GM19099 (cell line): ENCODE measurements around the gene GSTO2.

Source experiments
- POLR2A ChIP-seq: IDR thresholded peaks from 3 replicates; pipeline ENCODE4 v1.6.1; 2011; ENCODE audit warnings: low read depth; ENCODE audit not compliant: insufficient read length; ENCODE audit errors: extremely low read depth

GSTO2 gene

DNA sequence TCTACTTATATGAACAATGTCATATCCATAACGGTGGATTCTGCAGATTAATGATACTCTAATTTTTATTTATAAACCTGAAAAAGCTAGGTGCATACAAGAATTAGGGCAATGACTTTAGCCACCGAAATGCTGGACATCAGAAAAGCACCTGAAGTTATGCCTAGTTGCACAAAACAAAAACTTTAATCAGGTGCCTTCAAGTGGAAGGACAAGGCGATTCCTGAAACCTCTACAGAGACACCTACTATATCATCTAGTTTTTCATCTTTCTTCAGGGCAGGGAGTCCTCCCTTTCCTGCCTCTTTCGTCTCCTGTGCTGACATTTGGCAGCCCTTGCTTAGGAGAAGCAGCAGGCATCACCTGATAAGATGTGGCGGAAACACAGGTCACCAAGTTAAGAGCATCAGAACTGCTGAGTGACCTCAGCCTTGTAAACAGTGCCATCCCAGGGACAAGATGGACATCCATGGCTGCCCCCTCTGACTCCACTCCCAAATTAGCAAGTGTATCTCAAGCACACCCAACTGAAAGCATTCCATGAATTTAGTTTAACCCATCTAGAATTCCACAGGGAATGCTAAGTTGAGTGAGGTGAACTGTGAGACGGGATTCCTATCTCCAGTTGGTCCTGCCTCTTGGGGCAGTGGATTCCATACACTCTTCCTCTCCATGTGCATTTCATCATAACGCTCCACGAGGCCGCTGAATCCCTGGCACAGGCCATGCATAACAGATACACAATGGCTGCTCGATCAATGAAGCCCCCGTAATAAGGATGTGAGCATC is 63.5 kb downstream of the GSTO2 start:
- TF ChIP-seq POLR2A = no peak

GRCh38 chr10:104333032-104333727 is 64.2 kb downstream of the GSTO2 start:
- no peak for TF ChIP-seq POLR2A

DNA sequence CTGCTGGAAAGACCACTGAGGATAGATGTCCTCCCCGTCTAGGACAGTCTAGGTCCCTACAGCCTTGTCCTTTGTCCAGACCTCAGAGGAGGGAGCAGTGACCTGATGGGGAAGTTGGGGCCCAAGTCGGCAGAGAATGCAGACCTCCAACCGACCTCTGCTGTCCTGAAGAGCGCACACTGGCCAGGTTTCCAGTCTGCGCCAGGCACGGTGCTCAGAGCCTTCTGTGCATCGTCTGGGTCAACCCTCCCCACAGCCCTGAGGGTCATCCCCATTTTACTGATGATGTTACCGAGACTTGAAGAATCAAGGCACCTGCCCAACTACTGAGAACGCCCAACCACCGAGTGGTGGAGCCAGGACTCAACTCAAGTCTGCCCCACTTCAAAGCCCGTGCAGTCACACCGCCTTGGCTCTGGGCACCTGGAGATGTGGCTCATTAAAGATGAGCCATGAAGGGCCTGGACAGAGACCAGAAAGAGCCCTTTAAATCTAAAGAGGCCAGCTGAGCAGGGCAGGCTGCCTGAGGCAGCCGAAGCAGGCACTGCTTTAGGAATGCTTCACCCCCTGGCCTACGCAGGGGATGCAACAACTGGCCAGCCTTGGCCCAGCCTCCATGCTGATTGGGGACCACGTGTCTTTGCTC is 64.9 kb downstream of the GSTO2 start:
- TF ChIP-seq POLR2A = no peak

- no peak for TF ChIP-seq POLR2A
Observed at GRCh38 chr10:104334561-104334960, 65.6 kb downstream of the GSTO2 start.

DNA sequence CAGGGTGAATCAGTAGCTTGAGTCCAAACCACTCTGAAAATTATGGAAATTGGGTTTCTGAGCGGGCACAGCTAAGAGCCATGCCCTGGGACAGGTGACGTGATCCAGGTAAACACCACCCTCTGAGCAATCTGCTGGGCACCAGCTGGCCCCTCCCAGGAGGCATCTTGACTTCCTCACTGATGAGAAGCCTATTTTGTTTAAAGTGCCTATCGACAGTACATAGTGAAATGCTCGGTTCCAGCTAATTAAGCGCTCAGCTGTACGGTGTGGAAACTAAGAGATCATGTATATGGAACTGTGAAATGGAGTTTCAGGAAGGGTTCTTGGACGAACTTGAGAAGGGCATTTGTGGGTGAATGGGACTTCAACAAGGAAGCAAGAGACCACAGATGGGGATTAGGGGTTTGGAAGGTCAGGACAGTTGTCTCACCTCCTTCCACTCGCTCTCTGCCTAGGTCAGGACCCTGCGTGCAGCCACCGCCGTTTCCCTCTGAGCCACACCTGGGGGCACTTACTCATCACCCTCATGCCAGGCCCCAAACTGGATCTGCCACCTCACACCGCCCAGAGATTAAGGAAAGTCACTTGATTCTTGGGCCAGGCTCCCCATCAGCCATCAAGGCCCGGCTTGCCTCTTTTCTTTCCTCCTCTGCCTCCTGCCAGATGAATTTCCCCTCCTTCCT is 66.1 kb downstream of the GSTO2 start:
- TF ChIP-seq POLR2A = no peak

DNA sequence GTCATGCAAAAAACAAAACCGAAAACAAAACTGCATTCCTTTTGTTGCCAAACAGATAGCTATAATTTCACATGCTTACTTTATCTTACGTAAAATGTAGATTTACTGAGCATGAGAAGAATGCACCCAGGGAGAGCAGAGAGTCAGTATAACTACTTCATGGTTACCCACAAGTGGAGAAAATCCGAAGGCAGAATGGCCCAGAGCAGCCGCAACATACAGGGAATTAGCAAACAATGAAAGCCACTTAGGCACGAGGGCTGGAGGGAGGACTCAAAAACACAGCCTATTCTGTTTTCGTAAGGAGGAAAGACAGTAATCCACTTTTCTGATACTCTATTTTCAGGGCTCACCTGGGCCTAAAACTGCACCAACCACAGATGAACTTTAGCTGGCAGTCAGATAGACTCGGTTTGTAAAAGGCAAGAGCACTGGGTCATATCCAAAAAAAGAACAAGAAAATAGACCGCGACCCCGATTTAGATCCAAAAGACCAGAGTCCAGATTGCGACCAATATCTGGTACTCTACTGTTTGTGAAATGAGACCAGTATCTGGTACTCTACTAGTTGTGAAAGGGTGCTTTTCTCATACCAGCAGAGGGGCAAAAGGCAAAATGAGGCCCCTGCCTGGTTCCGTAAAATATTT is 68.0 kb downstream of the GSTO2 start:
- TF ChIP-seq POLR2A = no peak

- TF ChIP-seq POLR2A = peak; percentile 45
Observed at GRCh38 chr10:104337521-104337984, 68.6 kb downstream of the GSTO2 start.

GRCh38 chr10:104337985-104338735 is 69.2 kb downstream of the GSTO2 start, which contains the start of gene ITPRIP:
ITPRIP (minus strand) TSS chr10:104338465; CDS start chr10:104316051, 22,414 bp downstream.
- peak; percentile 91 for TF ChIP-seq POLR2A

DNA sequence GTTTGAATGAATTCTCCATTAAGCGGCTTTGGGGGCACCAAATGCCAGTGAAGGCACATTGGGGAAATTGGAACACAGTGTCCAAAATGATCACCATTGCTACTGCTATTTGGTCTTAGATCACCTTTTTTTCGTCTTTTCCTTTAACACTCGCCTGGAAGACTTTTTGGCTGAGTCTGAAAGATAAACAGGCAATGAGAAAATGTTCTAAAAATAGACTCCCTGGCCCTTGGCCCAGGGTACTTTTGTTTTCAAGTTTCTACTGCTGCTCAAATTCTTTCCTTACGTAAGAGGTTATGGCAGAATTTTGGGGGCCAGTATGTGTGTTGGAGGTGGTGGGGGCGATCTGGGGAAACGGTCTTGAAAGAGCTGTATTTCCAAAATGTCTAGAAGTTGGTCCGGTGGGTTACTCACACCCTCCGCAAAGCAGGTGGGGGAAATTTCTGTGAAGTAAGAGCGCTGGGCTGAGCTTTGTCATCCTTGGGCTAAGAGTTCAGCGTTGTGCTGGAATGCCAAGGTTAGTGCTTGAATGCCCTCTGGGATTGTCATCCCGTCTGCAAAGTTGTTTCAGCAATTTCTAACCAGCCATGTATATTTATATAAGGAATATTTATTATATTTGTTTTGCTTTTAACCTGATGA is 70.6 kb downstream of the GSTO2 start:
- TF ChIP-seq POLR2A = no peak

- no peak for TF ChIP-seq POLR2A
Observed at GRCh38 chr10:104340111-104340526, 71.1 kb downstream of the GSTO2 start.

DNA sequence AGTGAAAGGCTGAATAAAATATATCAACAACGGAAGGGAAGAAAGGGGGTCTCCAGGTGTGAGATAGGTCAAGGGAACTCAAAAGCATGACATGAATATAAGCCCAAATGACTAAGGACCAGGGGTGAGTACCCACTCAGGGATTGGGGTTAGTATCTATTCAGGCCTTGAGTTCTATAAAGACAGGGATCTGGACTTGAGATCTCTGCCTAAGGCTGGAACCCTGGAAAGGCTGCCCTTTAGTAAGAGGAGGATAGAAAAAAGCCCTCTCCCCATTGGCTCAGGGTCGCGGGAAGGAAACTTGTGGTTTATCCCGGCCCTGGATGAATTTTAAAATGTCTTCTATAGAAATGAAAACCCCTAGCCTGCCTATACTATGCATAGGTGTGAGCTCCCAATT is 71.7 kb downstream of the GSTO2 start:
- TF ChIP-seq POLR2A = no peak

- no peak for TF ChIP-seq POLR2A
Observed at GRCh38 chr10:104342941-104343411, 74.0 kb downstream of the GSTO2 start.

DNA sequence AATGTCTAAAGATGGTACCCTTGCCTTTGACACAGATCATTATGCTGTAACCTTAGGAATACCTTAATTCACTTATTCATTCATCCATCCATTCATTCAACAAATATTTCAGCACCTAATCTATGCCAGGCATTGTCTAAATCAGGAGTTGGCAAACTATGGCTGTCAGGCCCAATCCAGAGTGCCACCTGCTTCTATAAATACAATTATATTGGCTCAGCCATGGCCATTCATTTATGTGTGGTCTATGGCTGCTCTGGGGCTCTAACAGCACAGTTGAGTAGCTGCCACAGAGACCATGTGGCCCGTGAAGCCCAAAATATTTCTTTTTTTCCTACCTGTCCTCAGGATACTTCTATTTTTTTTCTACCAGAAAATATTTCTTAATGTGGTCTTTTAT is 75.2 kb downstream of the GSTO2 start:
- no peak for TF ChIP-seq POLR2A
